Activated naive CD8-positive, alpha-beta T cell treated with anti-CD3 and anti-CD28 coated beads for 36 hours (primary cell): Measurements from ENCODE around the gene PNPLA7. TPM values are rescaled to one million over a fixed set of nuclear protein-coding genes. Genes with fewer than 3 reads are reported as not detected.

Experiments
- DNase-seq: peaks from one replicate; pipeline ENCODE4 v3.0.0; 2021
- H3K27ac Mint-ChIP-seq: one replicate; pipeline ENCODE4 v1.8.0; 2022; ENCODE audit warnings: mild to moderate bottlenecking, moderate library complexity, mixed read lengths
- H3K27me3 Mint-ChIP-seq: one replicate; pipeline ENCODE4 v1.8.0; 2022; ENCODE audit warnings: mild to moderate bottlenecking, mixed read lengths
- H3K36me3 Mint-ChIP-seq: one replicate; pipeline ENCODE4 v1.8.0; 2021; ENCODE audit warnings: mild to moderate bottlenecking, mixed read lengths
- H3K4me1 Mint-ChIP-seq: one replicate; pipeline ENCODE4 v1.8.0; 2021; ENCODE audit warnings: mixed read lengths
- H3K4me3 Mint-ChIP-seq: one replicate; pipeline ENCODE4 v1.8.0; 2022; ENCODE audit warnings: mild to moderate bottlenecking, moderate library complexity, mixed read lengths
- H3K9me3 Mint-ChIP-seq: one replicate; pipeline ENCODE4 v1.8.0; 2022; ENCODE audit warnings: mixed read lengths
- total RNA-seq, 2 experiments: library from RNA; stranded (reverse); gene quantifications; one replicate each; pipeline ENCODE4 v1.2.3, GENCODE V29; 2021

PNPLA7 gene
- total RNA-seq, 2 experiments from 2014 or later, result 2.5 to 2.9 TPM

GRCh38 chr9:137500666-137501397, 49.4 kb downstream of the PNPLA7 start:
- no peak overlapping the region for H3K4me3 Mint-ChIP-seq
- H3K4me1 Mint-ChIP-seq, result no peaks in the 10 kb centered on the region
- no peak overlapping the region for H3K27ac Mint-ChIP-seq
- H3K9me3 Mint-ChIP-seq, result peaks cover 4% of the 10 kb centered on the region
- H3K36me3 Mint-ChIP-seq, result peaks cover 7% of the 10 kb centered on the region
- no peak for DNase-seq
- H3K27me3 Mint-ChIP-seq, result no peaks in the 10 kb centered on the region

DNA sequence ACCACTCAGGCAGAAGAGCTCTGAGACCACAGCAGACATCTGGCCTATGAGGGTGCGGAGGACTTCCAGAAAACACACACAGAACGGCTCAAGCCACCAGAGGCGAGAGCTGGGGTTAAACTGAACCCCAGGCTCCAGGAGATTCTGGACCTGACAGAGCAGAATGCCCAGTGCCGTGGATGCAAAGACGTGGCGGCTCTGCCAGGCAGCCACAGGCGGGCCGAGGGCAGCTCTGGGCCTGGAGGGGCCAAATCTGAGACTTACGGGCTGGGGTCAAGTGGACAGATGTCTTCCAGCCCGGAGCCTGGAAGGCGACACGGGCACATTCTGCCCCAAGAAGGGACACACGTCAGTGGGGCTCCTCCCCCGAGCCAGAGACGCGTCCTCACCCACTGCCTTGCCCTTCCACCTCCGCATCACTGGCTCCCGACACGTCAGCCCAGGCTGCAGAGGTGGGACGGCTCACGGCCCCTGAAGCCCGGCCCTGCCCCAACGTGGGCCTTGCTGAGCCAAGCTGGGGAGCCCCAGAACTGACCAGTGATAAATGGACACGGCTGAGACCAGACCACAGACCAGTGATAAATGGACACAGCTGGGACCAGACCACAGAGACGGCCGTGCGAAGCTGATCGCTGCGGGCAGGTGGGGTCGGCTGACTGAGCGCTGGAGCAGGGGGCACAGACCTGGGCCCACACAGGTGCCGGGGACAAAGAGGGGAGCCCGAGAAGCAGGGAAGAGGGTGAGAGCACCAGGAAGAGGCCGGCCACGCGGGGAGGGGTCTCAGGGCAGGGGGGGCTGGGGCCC, 50.1 kb downstream of the PNPLA7 start:
- Mint-ChIP-seq H3K9me3 (peaks cover 4% of the 10 kb centered on the region), H3K36me3 (peaks cover 7% of the 10 kb centered on the region), H3K27me3 (no peaks in the 10 kb centered on the region), H3K4me1 (no peaks in the 10 kb centered on the region), H3K27ac (no peak overlapping the region), H3K4me3 (no peak overlapping the region)
- no peak for DNase-seq

DNA sequence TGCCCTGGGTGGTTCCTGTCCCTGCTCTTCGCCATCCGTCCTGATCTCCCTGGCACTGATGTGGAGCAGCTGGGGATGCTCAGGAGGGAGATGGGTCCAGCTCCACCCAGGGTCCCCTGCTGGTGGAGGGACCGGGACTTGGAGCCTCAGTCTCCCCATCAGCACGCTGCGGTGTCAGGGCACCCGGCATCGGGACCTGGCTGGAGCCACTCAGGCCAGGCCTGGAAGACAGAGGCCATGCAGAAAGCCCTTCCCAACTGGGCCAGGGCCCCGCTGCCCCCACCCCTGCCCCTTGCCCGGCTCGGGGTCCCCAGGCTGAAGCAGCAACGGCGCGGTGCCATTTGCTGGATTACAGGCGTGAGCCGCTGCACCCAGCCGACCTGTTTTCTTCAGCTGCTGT, 50.8 kb downstream of the PNPLA7 start:
- Mint-ChIP-seq H3K9me3 (peaks cover 4% of the 10 kb centered on the region), H3K36me3 (peaks cover 7% of the 10 kb centered on the region), H3K27ac (no peak overlapping the region), H3K4me3 (no peak overlapping the region), H3K27me3 (no peaks in the 10 kb centered on the region), H3K4me1 (no peaks in the 10 kb centered on the region)
- DNase-seq, result no peak

DNA sequence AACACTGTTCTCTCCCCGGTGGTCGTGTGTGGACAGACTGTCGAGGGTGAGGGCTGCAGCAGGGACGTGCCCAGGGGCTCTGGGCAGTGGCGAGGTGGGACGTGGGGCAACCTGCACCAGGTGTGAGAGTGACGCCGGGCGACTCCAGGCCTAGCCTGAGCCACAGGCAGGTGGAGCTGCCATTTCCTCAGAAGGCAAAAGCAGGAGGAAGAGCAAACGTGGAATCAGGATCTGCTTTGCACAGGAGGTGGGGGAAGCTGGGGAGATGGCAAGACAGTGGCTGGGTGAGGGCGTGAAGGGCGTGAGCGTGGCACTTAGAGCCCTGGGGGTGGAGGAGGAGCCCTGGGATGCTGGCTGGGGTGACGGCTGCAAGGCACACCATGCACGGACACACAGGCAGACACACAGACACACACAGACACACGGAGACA, 51.5 kb downstream of the PNPLA7 start:
- H3K9me3 Mint-ChIP-seq, result peaks cover 4% of the 10 kb centered on the region
- no peak for DNase-seq
- peaks cover 7% of the 10 kb centered on the region for H3K36me3 Mint-ChIP-seq
- no peak overlapping the region for H3K4me3 Mint-ChIP-seq
- no peaks in the 10 kb centered on the region for H3K4me1 Mint-ChIP-seq
- H3K27me3 Mint-ChIP-seq, result no peaks in the 10 kb centered on the region
- H3K27ac Mint-ChIP-seq, result no peak overlapping the region

DNA sequence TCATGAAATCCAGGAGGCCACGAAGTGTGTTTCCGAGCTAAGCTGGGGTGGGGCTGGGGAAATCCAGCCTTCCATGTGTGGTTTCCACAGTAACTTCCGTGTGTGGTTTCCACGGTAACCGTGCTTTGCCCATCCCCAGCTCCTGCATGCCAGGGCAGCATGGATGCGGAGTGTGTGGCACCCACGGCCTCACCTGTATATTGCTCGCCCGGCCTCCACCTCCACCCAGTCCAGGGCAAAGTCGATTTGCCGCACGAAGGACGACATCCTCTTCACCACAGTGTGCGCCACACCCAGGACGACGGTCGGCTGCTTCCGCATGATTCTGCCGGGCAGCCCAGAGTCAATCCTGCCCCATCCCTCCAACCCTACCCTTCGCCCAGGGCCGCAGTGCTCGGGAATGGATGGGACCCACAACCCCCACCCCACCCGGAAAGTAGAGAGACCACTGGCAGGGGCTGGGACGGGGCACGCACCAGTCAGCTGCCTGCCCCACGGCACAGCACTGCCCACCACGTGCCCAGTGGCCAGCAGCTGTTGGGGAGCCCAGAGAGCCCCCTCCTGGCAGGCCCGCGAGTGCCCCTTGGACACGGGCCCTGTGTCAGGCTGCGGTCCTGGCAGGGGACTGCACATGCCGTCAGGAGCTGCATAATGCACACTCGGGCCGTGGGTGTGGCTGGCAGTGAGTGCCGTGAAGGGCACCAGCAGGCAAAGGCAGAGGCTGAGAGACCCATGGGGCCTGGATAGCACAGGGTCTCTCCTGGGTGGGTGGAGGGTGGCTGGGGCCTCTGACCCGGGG, 52.1 kb downstream of the PNPLA7 start:
- peaks cover 7% of the 10 kb centered on the region for H3K36me3 Mint-ChIP-seq
- peaks cover 4% of the 10 kb centered on the region for H3K9me3 Mint-ChIP-seq
- no peak overlapping the region for H3K4me3 Mint-ChIP-seq
- no peak overlapping the region for H3K27ac Mint-ChIP-seq
- no peak for DNase-seq
- no peaks in the 10 kb centered on the region for H3K27me3 Mint-ChIP-seq
- no peaks in the 10 kb centered on the region for H3K4me1 Mint-ChIP-seq

DNA sequence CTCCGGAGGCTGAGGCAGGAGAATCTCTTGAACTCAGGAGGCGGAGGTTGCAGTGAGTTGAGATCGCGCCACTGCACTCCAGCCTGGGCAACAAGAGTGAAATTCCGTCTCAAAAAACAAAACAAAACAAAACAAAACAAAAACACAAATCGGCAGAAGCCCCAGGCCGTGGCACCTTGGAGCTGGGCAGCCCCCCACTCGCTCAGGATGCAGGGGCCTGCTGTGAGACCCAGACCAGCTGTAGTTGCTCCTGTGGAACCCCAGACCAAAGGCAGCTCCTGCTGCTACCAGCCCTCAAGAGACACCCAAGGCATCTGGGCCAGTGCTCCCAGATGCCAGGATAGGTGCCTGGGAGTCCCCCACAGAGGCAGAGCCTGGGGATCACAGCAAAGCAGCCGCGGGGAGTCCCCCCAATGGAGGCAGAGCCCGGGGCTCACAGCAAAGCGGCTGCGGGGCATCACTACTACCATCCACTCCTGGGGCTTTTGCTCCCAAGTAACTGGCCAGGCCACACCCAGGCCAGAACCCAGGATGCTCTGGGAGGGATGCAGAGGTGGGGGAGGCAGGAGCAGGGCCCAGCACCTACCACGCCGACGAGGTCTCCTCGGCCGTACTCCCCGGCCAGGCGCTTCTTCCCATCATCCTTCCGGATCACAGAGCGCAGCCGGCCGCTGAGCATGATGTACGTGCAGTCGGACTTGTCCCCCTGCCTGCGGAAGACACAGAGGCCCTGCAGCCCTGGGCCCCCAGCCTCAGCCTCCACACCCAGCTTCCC, 53.4 kb downstream of the PNPLA7 start:
- H3K36me3 Mint-ChIP-seq, result peaks cover 3% of the 10 kb centered on the region
- no peak overlapping the region for H3K27ac Mint-ChIP-seq
- H3K4me3 Mint-ChIP-seq, result no peak overlapping the region
- H3K9me3 Mint-ChIP-seq, result no peaks in the 10 kb centered on the region
- no peak for DNase-seq
- H3K27me3 Mint-ChIP-seq, result no peaks in the 10 kb centered on the region
- H3K4me1 Mint-ChIP-seq, result no peaks in the 10 kb centered on the region

- Mint-ChIP-seq H3K27me3 (no peaks in the 10 kb centered on the region), H3K27ac (no peak overlapping the region), H3K4me1 (peaks cover 6% of the 10 kb centered on the region), H3K4me3 (no peak overlapping the region), H3K9me3 (no peaks in the 10 kb centered on the region), H3K36me3 (no peaks in the 10 kb centered on the region)
- DNase-seq, result no peak
Measured at GRCh38 chr9:137494550-137495351, 55.5 kb downstream of the PNPLA7 start.

- no peak for DNase-seq
- no peaks in the 10 kb centered on the region for H3K36me3 Mint-ChIP-seq
- H3K9me3 Mint-ChIP-seq, result no peaks in the 10 kb centered on the region
- no peaks in the 10 kb centered on the region for H3K27me3 Mint-ChIP-seq
- H3K4me1 Mint-ChIP-seq, result peaks cover 6% of the 10 kb centered on the region
- H3K4me3 Mint-ChIP-seq, result no peak overlapping the region
- no peak overlapping the region for H3K27ac Mint-ChIP-seq
Measured at GRCh38 chr9:137494104-137494544, 56.1 kb downstream of the PNPLA7 start.

DNA sequence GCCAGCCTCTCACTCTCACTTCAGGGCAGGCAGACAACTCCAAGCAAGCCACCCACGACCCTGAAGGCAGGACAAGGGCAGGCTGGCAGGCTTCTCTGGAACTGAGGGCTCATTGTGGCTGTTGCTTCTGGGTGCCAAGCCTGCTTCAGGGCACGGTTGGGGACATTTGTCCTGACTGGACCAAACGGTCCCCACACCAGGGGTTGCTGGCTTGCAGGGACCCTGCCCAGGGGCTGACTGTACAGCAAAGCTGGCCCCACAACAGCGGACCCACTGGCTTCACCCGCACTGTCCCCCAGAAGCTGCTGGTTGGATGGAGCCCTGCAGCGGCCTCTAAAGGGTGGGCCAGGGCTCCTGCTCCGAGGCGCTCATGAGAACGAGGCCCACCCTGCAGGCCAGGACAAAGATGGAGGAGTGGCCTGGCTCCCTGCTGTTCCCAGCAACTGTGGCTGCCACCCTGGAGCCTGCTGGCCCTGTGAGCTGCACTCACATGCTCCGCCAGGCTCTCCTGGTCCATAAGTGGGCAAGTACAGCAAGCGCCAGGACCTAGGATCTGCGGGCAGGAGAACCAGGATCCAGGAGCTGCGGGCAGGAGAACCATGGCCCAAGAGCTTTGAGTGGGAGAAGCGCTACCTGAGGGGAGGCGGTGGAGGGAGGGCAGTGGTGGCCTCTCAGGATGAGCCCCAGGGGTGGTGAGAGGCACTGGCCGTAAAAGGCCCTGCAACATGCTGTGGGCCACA, 56.7 kb downstream of the PNPLA7 start:
- H3K4me1 Mint-ChIP-seq, result peaks cover 6% of the 10 kb centered on the region
- no peak for DNase-seq

DNA sequence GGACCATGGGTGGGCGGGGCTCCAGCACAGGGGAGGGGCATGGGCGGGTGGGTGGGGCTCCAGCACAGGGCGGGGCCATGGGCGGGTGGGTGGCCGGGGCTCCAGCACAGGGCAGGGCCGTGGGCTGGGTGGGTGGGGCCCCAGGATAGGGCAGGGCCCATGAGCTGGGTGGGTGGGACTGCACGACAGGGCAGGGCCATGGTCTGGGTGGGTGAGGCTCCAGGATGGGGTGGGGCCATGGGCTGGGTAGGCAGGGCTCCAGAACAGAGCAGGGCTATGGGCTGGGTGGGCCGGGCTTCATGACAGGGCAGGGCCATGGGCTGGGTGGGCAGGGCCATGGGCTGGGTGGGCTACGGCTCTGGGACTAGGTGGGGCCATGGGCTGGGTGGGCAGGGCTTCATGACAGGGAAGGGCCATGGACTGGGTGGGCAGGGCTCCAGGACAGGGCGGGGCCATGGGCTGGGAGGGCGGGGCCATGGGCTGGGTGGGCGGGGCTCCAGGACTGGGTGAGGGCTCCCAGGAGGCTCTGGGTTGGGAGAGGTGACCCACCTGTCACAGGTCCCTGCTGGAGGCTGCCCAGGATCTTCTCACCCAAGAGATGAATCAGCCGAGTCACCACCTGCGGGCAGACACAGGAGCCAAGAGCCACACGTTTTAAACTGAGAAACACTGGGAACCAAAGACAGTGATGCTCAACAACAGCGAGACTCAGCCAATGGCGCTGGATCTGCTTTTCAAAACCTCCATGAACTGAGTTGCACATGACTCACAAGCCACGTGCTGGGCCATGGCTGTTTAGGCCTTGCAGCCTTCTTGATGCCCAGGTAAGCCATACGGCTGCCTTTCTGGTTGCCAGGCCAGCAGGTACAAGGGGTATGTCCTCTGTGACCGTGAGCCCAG, 57.5 kb downstream of the PNPLA7 start:
- Mint-ChIP-seq H3K36me3 (no peaks in the 10 kb centered on the region), H3K4me3 (no peak overlapping the region), H3K9me3 (no peaks in the 10 kb centered on the region), H3K27ac (no peak overlapping the region), H3K4me1 (peaks cover 6% of the 10 kb centered on the region), H3K27me3 (no peaks in the 10 kb centered on the region)
- DNase-seq, result peak; percentile 48

More for the DNA sequence above, 56.7 kb downstream of the PNPLA7 start:
- H3K36me3 Mint-ChIP-seq, result no peaks in the 10 kb centered on the region
- no peak overlapping the region for H3K27ac Mint-ChIP-seq
- no peaks in the 10 kb centered on the region for H3K9me3 Mint-ChIP-seq
- H3K4me3 Mint-ChIP-seq, result no peak overlapping the region
- no peaks in the 10 kb centered on the region for H3K27me3 Mint-ChIP-seq

GRCh38 chr9:137491735-137492432, 58.3 kb downstream of the PNPLA7 start:
- no peaks in the 10 kb centered on the region for H3K9me3 Mint-ChIP-seq
- H3K4me3 Mint-ChIP-seq, result no peak overlapping the region
- DNase-seq, result no peak

DNA sequence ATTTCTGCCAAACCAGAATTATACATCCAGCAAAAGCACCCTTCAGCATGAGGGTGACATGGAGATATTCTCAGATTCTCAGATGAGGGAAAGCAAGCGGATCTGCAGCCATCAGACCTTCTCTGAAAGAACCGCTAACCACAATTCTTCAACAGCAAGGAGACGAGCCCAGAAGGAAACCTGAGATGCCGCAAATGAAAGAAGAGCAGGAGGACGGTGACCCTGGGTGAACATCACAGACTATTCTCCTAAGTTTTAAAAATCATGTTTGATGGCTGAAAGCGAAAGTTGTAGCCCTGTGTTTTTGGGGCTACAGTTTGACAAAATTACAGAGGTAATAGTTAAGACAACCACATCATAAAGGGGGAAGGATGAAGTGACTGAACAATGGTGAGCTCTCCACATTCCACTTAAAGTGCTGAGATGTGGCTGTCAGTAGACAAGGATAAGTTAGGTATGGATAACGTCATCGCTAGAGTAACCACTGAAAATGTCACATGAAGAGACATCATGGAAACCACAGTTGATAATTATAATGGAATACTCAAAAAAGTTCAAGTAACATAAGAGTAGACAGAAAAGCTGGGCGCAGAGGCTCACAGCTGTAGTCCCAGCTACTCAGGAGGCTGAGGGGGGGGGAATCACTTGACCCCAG, 59.5 kb downstream of the PNPLA7 start:
- H3K36me3 Mint-ChIP-seq, result no peaks in the 10 kb centered on the region
- peaks cover 6% of the 10 kb centered on the region for H3K4me1 Mint-ChIP-seq
- DNase-seq, result no peak
- no peaks in the 10 kb centered on the region for H3K27me3 Mint-ChIP-seq
- no peaks in the 10 kb centered on the region for H3K9me3 Mint-ChIP-seq
- H3K4me3 Mint-ChIP-seq, result no peak overlapping the region
- no peak overlapping the region for H3K27ac Mint-ChIP-seq

More at GRCh38 chr9:137491735-137492432, 58.3 kb downstream of the PNPLA7 start:
- Mint-ChIP-seq H3K4me1 (peaks cover 6% of the 10 kb centered on the region), H3K36me3 (no peaks in the 10 kb centered on the region), H3K27me3 (no peaks in the 10 kb centered on the region), H3K27ac (no peak overlapping the region)
